C4-2B (cell line): Measurements from ENCODE around the gene EXOG.

Experiments
- ZFX ChIP-seq: fragments of 450-650 bp; IDR thresholded peaks from 2 replicates; pipeline ENCODE4 v1.6.1; 2017
- TF ChIP-seq, protein P1 (sequence below): fragments of 450-650 bp; conservative IDR thresholded peaks from 2 replicates; pipeline ENCODE4 v1.5.1; 2017; ENCODE audit warnings: mild to moderate bottlenecking

DNA sequence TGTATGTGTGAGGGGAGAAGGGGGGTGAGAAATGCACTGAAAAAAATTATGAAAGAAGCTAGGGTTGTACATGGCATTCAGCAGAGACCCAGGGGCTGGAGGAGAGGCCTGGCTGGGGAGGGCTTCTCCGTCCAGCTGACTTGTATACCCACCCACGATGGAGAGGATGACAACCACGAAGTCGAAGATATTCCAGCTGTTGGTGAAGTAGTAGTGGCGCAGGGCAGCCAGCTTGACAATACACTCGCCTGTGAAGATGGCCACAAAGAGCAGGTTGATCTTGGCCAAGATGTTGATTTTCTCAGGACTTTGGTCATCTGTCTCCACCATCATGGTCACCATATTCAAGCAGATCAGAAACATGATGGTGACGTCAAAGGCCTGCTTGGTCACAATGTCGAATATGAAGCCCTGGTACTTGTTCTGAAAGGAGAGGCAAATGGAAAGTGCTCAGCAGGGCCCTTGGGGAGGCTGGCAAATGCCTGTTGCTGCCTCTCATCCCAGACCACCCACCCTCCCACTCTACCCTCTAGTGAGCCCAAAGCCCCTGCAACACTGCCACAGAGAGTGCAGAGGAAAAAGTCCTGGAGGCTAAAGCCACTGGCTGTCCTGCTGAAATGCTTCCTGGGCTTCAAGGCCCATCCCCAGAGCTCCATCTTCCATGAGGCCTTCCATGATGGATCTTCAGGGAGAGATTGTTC is 58.1 kb downstream of the EXOG start:
- TF ChIP-seq, protein P1, sequence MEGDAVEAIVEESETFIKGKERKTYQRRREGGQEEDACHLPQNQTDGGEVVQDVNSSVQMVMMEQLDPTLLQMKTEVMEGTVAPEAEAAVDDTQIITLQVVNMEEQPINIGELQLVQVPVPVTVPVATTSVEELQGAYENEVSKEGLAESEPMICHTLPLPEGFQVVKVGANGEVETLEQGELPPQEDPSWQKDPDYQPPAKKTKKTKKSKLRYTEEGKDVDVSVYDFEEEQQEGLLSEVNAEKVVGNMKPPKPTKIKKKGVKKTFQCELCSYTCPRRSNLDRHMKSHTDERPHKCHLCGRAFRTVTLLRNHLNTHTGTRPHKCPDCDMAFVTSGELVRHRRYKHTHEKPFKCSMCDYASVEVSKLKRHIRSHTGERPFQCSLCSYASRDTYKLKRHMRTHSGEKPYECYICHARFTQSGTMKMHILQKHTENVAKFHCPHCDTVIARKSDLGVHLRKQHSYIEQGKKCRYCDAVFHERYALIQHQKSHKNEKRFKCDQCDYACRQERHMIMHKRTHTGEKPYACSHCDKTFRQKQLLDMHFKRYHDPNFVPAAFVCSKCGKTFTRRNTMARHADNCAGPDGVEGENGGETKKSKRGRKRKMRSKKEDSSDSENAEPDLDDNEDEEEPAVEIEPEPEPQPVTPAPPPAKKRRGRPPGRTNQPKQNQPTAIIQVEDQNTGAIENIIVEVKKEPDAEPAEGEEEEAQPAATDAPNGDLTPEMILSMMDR: no peak
- TF ChIP-seq ZFX: no peak
